Cardiac muscle cell (in vitro differentiated cells and primary cell): Measurements from ENCODE around the gene UBASH3B. TPM values are rescaled to one million over a fixed set of nuclear protein-coding genes. Genes with fewer than 3 reads are reported as not detected.

Source experiments
- DNase-seq, 2 donors: peaks; one replicate each; pipeline versions ENCODE4 v3.0.0 to v3.0.0-alpha.2; 2010 to 2017; ENCODE audit warnings: low read depth in 1 of 2, low spot score in 1 of 2
- H3K27ac ChIP-seq: fragments of 200-600 bp; sonication (generic); 2 replicates; pipeline ENCODE4 v1.5.1; 2016
- H3K27me3 ChIP-seq: fragments of 200-600 bp; sonication (generic); 2 replicates; pipeline ENCODE4 v1.6.0; 2016; ENCODE audit warnings: control low read depth
- H3K36me3 ChIP-seq: fragments of 200-600 bp; sonication (generic); 2 replicates; pipeline ENCODE4 v1.5.1; 2016; ENCODE audit warnings: control low read depth
- H3K4me1 ChIP-seq: fragments of 200-600 bp; sonication (generic); 2 replicates; pipeline ENCODE4 v1.8.1; 2017; ENCODE audit warnings: low read depth, mild to moderate bottlenecking, mixed run types
- H3K4me3 ChIP-seq: fragments of 200-600 bp; sonication (generic); 2 replicates; pipeline ENCODE4 v1.5.1; 2016; ENCODE audit warnings: mild to moderate bottlenecking
- H3K9me3 ChIP-seq: fragments of 200-600 bp; sonication (generic); 2 replicates; pipeline ENCODE4 v1.5.1; 2017; ENCODE audit warnings: low read depth, mild to moderate bottlenecking, control low read depth
- CTCF ChIP-seq: IDR thresholded peaks from 2 replicates; pipeline ENCODE4 v1.5.1; 2012; ENCODE audit warnings: low read depth, mild to moderate bottlenecking, low read length
- polyA plus RNA-seq: library from polyadenylated mRNA; unstranded; fragments of >200 nt; fragmentation: Nextera tagmentation; extraction: Ambion mirVana; gene quantifications from 2 replicates; pipeline ENCODE4 v1.2.1, GENCODE V29; 2016
- total RNA-seq: library from RNA; depleted of rRNA; stranded (reverse); fragments of >200 nt; gene quantifications from 2 replicates; pipeline ENCODE4 v1.2.3, GENCODE V29; 2016

UBASH3B gene
- total and polyA plus RNA-seq, 2 experiments from 2014 or later, result 2.7 TPM; not detected in 1

DNA sequence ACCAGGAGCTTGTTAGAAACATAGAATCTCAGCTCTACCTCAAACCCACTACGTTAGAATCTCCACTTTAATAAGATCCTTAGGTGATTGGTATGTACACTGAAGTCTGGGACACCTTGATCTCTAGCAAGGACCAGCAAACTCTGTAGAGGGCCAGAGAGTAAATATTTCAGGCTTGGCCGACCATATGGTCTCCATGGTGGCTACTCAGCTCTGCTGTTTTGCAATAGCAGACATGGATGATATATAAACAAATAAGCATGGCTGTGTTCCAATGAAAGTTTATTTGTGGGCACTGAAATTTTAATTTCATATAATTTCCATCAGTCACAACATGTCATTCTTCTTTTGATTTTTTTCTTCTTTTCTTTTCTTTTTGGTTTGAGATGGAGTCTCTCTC, 23.9 kb downstream of the UBASH3B start:
- no peak overlapping the region for H3K4me3 ChIP-seq
- no peak overlapping the region for H3K27ac ChIP-seq
- no peaks in the 10 kb centered on the region for H3K27me3 ChIP-seq
- no peak for TF ChIP-seq CTCF
- H3K4me1 ChIP-seq, result no peaks in the 10 kb centered on the region
- DNase-seq, result no peak
- H3K9me3 ChIP-seq, result no peaks in the 10 kb centered on the region
- no peaks in the 10 kb centered on the region for H3K36me3 ChIP-seq

DNA sequence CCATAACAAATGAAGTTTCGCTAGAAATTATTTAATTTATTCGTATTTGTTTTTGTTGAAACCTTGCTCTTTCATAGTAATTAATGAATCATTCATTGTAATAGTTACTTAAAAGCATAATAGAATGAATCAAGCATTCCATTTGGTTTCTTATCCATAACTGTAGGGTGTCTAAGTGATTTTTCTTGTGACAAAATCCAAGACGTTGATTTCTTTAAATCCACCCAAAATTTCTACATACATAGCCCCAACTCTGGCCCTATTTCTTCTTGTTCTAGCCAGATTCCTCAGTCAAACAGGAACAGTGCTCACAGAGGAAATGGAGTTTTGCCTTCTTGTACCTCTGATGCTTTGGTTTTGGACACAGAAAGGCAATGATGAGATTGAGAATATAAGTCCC, 25.5 kb downstream of the UBASH3B start:
- peaks cover 5% of the 10 kb centered on the region for H3K4me1 ChIP-seq
- no peak for TF ChIP-seq CTCF
- no peak for DNase-seq
- no peaks in the 10 kb centered on the region for H3K36me3 ChIP-seq
- no peak overlapping the region for H3K27ac ChIP-seq
- no peaks in the 10 kb centered on the region for H3K9me3 ChIP-seq
- no peaks in the 10 kb centered on the region for H3K27me3 ChIP-seq
- no peak overlapping the region for H3K4me3 ChIP-seq

- Histone ChIP-seq H3K4me1 (peaks cover 8% of the 10 kb centered on the region), H3K36me3 (no peaks in the 10 kb centered on the region), H3K9me3 (no peaks in the 10 kb centered on the region), H3K27ac (no peak overlapping the region), H3K4me3 (no peak overlapping the region), H3K27me3 (no peaks in the 10 kb centered on the region)
- no peak for TF ChIP-seq CTCF
- DNase-seq, result no peak
These were observed 26.2 kb downstream of the UBASH3B start for GRCh38 chr11:122681735-122682134.

DNA sequence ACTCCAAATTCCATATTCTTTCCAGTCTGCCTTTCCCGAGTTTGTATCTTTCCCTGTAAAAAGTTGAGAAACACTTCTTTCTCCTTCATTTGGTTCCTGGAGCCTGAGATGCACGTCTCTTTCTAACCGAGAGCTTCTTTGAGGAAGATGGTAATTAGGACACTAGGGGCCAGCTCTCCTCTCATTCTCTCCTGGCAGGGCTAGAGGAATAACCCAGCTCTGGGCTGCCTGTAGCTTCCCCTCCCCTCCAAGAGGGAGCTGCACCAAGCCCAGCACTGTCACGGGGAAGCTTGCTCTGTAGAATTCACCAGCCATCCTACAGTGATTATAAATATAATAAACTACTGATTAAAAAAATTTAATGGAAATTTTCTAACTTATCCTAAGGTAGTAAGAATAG, 26.9 kb downstream of the UBASH3B start:
- no peak for TF ChIP-seq CTCF
- DNase-seq, result no peak
- Histone ChIP-seq H3K27ac (no peak overlapping the region), H3K27me3 (no peaks in the 10 kb centered on the region), H3K36me3 (no peaks in the 10 kb centered on the region), H3K9me3 (no peaks in the 10 kb centered on the region), H3K4me3 (no peak overlapping the region), H3K4me1 (peaks cover 8% of the 10 kb centered on the region)

DNA sequence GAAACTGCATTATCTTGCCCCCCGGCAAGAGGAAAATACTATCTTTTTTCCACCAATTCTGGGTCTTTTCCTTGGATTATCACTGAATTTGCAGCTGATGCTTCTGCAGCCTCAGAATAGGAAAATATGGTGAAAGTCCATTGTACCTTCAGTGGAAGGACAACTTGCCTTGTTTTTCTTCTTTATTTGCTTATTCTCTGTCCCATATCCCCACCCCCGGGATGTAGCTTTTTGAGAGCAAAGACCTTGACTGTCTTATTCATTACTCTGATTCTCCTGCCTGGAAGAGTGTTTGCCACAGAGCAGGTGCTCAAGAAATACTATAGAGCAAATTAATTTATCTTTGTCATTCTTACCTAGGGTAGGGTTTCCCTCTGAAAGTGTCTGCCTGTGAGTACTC, 29.5 kb downstream of the UBASH3B start:
- no peak overlapping the region for H3K27ac ChIP-seq
- TF ChIP-seq CTCF, result no peak
- no peaks in the 10 kb centered on the region for H3K27me3 ChIP-seq

GRCh38 chr11:122686111-122686510, 30.6 kb downstream of the UBASH3B start:
- TF ChIP-seq CTCF, result no peak
- Histone ChIP-seq H3K27me3 (no peaks in the 10 kb centered on the region), H3K27ac (no peak overlapping the region), H3K4me3 (no peak overlapping the region), H3K4me1 (peaks cover 10% of the 10 kb centered on the region), H3K9me3 (no peaks in the 10 kb centered on the region), H3K36me3 (no peaks in the 10 kb centered on the region)
- DNase-seq, result peak in 1 of 2 donors; percentile 54

More for the DNA sequence above, 29.5 kb downstream of the UBASH3B start:
- peaks cover 8% of the 10 kb centered on the region for H3K4me1 ChIP-seq
- no peaks in the 10 kb centered on the region for H3K9me3 ChIP-seq
- H3K4me3 ChIP-seq, result no peak overlapping the region
- no peaks in the 10 kb centered on the region for H3K36me3 ChIP-seq
- DNase-seq, result no peak
